ENCODE results near the gene ASGR2.
"Not testable (repeated sequence)": the region's sequence is repeated elsewhere in the genome, so short reads cannot be mapped to it uniquely, and the experiment has no call there.

ASGR2 gene

DNA sequence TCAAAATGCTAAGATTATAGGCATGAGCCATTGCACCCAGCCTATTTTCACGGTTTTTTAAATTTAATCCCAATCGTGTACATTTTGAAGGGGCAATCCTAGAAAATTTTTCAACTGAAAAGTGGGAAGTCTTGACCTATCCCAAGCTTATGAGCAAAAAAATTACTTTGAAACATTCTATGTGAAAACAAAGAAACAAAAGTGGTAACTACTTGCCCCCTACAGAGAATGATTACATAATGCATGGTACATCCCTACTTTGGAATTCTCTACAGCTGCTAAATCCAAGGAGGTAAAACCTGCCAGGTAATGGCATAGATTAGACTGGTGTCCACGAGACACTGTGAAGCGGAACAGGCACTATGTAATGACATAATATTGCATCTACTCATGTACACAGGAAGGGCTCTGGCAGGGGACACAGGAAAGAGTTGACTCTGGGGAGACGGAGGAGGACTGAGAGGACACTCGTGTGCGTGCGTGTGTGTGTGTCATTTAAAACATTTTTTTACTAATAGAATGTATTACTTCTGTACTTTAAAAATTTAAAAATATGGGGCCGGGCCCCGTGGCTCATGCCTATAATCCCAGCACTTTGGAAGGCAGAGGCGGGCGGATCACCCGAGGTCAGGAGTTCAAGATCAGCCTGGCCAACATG lies 15.7 kb downstream of the ASGR2 start:
- DNase-seq = no peak

DNA sequence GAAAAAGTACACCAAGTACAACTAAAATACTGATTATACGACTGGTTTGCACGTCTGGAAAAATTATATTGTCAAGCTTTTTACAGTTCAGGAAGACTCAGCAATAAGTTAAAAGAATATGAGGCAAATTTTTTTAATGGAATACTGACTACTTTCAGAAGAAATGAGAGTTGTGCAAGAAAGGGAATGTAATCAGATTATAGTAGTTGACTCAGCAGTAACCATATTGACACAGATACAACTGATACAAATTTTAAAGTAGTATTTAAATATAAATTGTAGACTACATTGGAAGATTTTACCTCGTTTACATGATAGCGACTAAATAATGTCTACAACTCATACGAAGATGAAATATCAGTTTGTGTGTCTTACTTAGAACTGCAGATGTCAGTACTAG lies 16.7 kb downstream of the ASGR2 start:
- DNase-seq = no peak

DNA sequence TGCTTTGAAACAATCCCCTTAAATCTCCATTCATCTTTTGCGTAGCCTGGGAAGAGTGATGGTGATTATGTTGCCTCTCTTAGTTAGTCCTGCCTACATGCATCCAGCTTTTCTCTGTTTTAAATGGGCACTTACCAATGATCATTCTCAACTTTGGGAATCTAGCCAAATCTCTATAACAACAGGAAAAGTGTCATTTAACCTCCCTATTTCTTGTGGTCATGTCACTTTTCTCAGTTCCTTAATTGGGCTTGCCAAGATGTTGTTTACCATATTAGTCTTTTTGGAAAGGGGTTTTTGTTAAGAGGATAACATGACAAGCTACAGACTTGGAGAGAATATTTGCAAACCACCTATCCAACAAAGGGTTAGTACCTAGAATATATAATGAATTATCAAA lies 19.0 kb downstream of the ASGR2 start:
- no peak for DNase-seq

DNA sequence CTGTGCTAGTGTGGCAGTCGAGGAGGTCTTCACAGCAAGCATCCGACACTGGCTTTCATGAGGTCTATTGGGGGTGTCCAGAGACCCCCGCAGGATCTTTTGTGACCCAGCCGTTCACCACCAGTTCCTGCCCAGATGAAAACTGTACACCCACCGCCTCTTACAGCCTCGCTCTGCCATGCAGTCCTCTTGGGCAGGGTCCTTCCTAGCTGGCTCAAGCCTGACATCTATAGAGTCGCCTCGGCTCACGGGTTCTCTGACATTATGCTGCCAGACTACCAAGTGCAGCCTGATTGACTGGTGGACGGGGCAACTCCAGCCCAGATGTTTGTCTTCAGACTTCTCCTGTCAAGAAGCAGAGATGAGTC lies 20.0 kb downstream of the ASGR2 start:
- no peak for DNase-seq

DNA sequence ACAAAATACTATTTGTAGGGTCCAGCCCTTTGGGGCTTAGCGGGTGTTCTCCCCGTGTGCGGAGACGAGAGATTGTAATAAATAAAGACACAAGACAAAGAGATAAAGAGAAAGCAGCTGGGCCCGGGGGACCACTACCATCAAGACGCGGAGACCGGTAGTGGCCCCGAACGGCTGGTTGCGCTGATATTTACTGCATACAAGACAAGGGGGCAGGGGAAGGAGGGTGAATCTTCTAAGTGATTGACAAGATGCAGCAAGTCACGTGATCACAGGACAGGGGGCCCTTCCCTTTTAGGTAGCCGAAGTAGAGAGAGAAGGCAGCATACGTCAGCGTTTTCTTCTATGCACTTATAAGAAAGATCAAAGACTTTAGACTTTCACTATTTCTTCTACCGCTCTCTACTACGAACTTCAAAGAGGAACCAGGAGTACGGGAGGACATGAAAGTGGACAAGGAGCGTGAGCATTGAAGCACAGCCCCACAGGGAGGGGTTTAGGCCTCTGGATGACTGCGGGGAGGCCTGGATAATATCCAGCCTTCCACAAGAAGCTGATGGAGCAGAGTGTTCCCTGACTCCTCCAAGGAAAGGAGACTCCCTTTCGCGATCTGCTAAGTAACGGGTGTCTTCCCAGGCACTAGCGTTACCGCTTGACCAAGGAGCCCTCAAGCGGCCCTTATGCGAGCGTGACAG lies 23.2 kb downstream of the ASGR2 start:
- DNase-seq = not testable (repeated sequence)

DNA sequence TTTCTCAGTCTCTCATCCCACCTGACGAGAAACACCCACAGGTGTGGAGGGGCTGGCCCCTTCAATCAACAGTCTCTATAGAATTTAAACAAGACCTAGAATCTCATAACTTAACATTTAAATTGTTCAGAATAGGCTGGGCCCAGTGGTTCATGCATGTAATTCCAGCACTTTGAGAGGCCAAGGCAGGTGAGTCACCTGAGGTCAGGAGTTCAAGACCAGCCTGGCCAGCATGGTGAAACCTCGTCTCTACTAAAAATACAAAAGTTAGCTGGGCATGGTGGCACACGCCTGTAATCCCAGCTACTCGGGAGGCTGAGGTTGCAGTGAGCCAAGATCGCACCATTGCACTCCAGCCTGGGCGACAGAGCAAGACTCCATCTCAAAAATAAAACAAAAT lies 25.1 kb downstream of the ASGR2 start:
- not testable (repeated sequence) for DNase-seq

DNA sequence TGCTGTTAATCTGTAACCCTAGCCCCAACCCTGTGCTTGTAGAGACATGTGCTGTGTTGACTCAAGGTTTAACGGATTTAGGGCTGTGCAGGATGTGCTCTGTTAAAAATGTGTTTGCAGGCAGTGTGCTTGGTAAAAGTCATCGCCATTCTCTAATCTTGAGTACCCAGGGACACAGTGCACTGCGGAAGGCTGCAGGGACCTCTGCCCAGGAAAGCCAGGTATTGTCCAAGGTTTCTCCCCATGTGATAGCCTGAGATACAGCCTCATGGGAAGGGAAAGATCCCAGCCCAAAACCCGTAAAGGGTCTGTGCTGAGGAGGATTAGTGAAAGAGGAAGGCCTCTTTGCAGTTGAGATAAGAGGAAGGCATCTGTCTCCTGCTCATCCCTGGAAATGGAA lies 26.2 kb downstream of the ASGR2 start:
- DNase-seq = not testable (repeated sequence)

DNA sequence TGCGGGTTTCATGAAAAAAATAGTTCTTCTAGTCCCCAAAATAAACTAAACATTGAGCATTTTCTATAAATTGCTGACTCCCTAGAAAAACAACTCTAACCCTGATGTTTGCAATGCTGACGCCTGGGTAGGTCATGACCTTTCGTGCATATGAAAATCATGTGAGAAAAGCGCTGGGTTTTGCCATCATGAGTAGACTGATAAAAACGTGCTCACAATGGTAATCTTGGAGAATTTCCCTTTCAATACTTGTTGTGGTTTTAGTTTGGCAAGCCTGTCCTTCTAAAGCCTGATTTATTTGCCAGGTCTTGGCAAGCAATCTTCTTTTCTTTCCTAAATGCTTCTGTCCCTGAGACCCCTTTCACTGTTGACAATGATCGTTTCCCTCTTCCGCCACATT lies 30.5 kb downstream of the ASGR2 start:
- no peak for DNase-seq

DNA sequence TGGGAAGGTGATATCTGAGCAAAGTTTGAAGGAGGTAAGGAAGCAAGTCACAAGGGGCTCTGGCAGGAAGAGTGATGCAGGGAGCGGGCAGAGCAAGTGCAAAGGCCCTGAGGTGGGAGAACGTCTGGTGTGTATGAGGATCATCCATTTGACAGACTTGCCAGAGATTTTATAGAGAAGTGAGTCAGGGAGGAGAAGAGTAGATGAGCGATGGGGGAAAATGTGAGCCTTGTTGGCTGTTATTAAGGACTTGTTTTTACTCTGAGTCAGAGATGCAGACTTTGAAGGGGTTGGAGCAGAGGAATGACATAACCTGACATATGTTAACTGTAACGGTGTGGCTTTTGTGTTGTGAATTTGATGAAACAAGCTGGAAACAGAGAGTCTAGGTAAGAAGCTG lies 31.0 kb downstream of the ASGR2 start:
- DNase-seq = no peak

DNA sequence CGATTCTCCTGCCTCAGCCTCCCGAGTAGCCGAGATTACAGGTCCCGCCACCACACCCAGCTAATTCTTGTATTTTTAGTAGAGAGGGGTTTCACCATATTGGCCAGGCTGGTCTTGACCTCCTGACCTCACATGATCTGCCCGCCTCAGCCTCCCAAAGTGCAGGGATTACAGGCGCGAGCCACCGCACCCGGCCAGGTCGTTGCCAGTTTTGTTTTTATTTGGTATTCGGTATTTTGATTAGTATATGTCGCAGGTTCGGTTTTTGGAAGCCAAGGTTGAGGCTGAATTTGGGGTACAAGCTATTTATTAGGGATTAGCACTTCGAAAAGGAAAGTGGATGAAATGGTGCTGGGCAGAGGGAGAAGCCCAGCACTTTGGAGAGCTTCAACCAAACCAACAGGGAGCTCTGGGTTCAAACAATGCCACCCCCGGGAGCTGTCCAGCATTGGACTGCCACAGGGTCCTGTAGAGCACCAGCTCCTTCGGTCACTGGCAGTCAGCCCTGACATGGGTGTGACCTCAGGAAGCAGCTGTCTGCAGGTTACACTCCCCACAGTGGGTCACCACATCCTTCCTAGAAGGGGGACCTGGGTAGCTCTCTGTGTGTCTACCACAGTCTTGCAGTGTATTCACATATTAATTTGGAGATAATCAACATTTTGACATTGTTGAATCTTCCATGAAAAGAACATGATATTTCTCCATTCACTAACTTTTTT lies 33.1 kb downstream of the ASGR2 start:
- no peak for DNase-seq

DNA sequence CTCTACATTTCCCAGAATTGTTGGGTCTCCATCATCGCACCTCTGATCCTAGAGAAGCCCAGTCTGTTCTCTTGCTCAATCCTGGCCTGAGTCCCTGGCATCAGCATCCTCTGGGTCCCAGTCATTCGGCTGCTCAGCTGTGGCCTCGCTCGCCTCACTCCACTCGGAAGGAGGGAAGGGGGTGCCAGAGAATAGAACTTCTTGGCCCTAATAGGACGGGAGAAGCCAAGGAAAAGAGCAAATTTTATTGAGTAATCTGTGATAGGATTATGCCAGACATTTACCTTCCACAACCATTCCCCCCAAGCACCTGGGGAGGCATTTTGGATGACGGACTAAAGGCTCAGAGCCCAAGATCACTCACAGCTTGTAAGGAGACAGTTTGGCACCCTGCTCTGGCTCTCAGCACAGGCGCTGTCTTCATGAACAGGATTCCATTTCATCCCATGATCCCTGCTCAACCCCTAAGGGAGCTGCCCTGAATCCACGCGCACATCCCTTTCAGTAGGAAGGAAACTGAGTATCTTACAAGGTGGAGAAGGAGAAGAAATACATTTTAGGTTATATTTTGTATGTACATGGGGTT lies 34.1 kb downstream of the ASGR2 start:
- DNase-seq = no peak

DNA sequence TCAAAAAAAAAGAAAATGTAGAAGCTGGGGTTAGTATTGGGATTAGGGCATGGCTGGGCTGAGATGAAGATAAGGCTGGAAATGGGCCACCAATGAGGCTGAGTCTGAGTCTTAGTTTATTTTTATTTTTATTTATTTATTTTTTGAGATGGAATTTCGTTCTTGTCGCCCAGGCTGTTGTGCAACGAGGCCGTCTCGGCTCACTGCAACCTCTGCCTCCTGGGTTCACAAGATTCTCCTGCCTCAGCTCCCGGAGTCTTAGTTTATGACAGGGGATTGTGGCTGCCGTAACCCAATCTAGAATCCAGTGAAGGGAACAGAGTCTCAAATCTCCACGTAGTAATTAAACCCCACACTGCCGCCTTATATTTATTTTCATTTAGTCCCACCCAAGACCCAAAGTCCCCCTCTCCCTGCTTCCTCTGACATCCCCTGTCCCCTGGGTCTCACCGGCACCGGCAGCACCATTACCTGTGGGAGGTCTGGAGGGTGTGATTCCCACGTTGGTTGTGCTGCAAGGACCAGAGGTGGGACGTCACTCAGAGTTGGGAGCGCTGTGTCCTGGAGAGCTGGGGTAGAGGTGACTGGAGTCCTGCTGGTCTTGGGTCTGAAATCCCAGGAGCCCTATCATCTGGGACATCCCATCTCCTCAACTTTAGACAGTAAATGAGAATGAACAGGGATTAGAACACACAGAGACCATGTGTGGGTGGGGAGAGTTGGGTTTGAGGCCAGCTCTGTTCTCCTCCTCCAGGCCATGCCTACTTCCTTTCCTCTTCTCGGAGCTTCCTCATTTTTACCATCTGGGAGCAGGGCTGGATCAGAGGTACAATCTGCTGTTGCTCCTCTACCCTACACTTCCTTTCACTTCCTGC lies 34.8 kb downstream of the ASGR2 start, which contains the start of gene CLEC10A:
Gene CLEC10A, minus strand, starts transcription at position 671 of the 875 bp plus-strand sequence. CDS start 1,439 bp downstream, outside the sequence.
- DNase-seq = no peak

DNA sequence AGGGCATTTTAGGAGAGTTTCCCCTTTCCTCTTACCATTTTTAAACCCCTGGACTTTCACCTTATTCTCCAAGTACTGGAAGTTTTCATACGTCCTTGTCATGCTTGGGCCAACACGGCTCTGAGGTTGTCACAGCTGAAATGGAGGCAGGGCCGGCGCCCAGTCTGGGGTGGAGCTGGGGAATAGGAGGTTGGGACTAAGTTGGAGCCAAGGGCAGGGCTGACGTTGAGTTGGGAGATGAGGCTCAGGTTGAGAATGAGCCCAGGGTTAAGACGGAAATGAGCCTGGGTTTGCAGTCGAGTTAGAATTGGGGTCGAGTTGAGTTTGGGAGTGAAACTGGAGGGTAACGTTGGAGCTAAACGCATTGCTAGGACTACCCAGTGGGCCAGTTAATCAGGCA lies 35.9 kb downstream of the ASGR2 start:
- DNase-seq = no peak

DNA sequence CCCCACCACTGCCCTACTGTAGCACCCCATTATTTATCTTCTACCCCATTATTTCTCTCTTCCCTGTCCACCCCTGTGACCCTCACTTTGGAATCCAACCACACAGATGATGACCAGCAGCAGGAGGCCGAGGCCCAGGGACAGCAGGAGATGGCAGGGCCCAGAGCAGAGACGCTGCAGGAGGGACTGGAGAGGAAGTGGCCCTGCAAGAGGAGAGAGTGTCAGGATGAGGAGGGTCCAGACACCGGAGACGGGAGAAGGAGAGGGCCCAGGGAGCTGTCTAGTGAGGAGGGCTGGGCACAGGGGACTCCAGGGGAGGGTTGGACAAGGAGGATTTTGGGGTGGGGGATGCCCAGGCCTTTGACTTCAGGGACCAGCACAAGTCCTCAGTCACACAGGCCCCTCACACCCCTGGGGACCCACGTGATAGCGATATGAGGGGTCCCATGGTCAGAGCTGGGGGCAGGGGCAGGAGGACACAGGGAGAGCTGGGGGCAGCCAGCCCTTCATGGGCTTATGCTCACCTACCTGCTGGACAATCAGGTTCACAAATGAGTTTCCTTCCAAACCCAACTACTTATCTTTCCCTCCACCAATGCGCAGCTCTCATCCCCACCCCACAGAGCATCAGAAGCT lies 36.6 kb downstream of the ASGR2 start:
- DNase-seq = no peak

DNA sequence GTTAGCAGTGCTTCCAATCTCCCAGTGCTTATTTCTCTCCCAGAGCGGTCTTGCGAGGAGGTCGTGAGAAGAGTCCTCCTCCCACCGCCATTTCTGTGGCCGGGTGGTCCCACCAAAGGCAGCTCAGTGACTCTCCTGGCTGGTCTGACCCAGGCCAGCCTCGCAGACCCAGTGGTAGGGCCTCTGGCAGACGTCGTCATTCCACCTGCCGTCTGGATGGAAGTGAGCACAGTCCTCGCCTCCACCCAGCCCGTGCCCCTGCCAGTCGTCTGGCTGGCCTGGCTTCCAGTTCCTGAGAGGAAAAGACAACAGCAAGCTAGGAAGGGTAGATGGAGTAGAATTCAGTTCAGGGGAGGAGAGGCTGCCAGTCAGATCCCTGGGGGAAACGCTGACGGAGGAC lies 39.7 kb downstream of the ASGR2 start:
- no peak for DNase-seq

DNA sequence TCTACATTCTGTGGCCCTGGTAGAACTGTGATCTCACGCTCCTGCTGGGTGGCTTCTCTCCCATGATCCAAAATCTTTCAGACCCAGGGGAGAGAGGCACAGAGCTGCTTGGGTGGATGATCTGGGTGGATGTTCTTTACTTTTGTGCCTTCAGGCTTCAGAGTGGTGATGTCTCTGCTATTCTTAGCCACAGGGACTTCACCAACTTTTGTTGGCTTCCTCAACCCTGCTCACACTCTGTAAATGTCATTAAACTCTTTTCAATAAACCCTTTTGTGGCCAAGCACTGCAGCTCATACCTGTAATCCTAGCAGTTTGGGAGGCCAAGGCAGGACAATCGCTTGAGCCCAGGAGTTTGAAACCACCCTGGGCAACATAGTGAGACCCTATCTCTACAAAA lies 42.2 kb downstream of the ASGR2 start:
- DNase-seq = no peak

DNA sequence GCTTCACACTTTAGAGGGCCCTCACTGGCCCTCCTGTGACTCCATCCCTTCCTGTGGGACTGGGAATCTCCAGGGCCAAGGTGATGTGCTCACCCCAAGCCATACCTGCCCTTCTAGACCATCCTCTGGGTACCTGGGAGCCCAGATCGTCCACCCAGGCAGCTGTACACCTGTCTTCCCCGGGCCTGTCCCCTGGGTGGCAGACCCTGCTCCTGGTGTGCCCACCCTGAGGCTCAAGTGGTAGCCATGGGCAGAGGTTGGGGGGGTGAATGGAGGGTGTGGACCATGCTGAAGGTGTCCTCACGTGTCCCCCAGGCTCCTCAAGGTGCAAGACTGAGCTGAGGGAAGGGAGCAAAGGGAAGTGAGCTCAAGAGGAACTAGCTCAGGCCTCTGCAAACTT lies 43.9 kb downstream of the ASGR2 start:
- no peak for DNase-seq

DNA sequence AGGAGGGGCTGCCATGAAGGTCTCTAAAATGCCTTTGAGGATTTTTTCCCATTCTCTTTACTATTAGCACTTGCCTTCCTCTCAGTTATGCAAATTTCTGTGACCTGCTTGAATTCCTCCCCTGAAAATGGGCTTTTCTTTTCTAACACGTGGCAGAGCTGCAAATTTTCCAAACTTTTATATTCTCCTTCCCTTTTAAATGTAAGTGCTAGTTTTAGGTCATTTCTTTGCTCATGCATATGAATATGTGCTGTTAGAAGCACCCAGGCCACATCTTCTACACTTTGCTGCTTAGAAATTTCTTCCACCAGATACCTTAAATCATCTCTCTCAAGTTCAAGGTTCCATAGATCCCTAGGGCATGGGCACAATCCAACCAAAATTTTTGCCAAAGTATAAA lies 46.4 kb downstream of the ASGR2 start:
- no peak for DNase-seq

DNA sequence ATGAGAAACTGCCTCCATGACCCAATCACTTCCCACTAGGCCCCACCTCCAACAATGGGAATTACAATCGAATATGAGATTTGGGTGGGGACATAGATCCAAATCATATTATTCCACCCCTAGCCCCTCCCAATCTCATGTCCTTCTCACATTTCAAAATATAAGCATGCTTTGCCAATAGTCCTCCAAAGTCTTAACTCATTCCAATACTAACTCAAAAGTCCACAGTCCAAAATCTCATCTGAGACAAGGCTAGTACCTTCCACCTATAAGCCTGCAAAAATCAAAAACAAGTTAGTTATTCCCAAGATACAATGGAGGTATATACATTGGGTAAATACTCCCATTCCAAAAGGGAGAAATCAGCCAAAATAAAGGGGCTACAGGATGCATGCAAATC lies 47.4 kb downstream of the ASGR2 start:
- DNase-seq = no peak

DNA sequence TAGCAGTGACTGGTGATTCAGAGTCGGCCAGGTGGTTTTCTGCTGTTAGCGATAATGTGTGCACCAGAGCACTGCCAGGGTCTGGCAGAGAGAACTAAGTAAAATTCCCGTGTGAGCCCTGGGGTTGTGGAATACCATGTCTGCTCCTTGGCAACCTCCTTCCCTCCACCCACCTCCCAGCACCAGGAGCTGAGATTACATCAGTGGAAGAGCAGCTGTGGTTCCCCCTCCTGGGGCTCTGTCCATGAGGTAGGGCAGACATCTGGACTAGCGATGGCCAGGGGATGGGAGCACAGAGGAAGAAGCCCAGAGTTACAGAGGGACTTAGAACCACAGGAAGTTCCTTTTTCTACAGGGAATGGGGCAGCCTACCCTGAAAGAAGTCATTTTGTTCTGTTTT lies 50.4 kb downstream of the ASGR2 start:
- DNase-seq = no peak

DNA sequence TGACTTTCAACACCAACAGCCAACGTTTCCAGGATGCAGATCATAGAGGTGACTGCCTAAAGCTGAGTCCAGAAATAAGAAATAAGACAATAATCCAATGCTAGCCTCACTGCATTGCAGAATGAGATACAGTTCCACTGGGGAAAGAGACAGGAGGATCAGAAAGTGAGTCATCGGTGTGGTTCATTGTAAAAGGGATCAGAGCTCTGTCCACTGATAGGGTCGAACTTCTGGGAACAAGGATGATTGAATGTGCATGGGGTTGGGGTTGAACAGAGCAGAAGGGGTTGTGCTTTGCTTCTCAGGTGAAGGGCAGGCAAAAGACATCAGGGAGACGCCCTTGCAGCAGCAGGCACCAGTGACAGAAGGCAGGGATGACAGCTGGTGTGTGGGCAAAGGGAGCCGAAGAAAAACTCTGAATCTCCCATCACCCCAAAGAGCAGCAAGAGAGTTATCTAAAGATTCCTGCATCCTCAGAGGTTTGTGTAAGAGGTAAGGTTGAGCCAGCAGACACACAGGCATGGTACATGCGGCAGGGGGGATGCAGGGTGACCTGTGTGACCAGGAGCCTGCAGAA lies 51.0 kb downstream of the ASGR2 start:
- DNase-seq = no peak

Data from amniotic stem cell (primary cell).